Osteoblast (primary cell): Measurements from ENCODE around the gene TCF23. TPM values are rescaled to one million over a fixed set of nuclear protein-coding genes. Genes with fewer than 3 reads are reported as not detected.

Experiments
- DNase-seq: peaks from one replicate; pipeline ENCODE4 v3.0.0; 2011; ENCODE audit warnings: low spot score, mixed read lengths; ENCODE audit not compliant: insufficient read length; ENCODE audit errors: missing footprints
- H2AFZ ChIP-seq: 2 replicates; pipeline ENCODE4 v1.6.0; 2011; ENCODE audit warnings: mild to moderate bottlenecking, low read length
- H3K27ac ChIP-seq: 2 replicates; pipeline ENCODE4 v1.5.1; 2011; ENCODE audit warnings: mild to moderate bottlenecking, low read depth, low read length, moderate library complexity
- H3K27me3 ChIP-seq: 2 replicates; pipeline ENCODE4 v1.6.0; 2012; ENCODE audit warnings: mild to moderate bottlenecking, control low read depth, inconsistent platforms, low read length, moderate library complexity; ENCODE audit not compliant: insufficient read depth
- H3K36me3 ChIP-seq: 2 replicates; pipeline ENCODE4 v1.5.1; 2011; ENCODE audit warnings: mild to moderate bottlenecking, low read length, control low read depth, moderate library complexity; ENCODE audit not compliant: insufficient read depth
- H3K4me1 ChIP-seq: 2 replicates; pipeline ENCODE4 v1.5.1; 2011; ENCODE audit warnings: mild to moderate bottlenecking, low read length, control low read depth, moderate library complexity; ENCODE audit not compliant: insufficient read depth
- H3K4me2 ChIP-seq: 2 replicates; pipeline ENCODE4 v1.6.0; 2011; ENCODE audit warnings: mild to moderate bottlenecking, low read length; ENCODE audit not compliant: insufficient read depth
- H3K4me3 ChIP-seq: fragments of 200-600 bp; sonication (generic); 3 replicates; pipeline ENCODE4 v1.5.1; 2012; ENCODE audit warnings: mild to moderate bottlenecking, low read length, inconsistent platforms; ENCODE audit not compliant: insufficient read depth
- H3K79me2 ChIP-seq: 2 replicates; pipeline ENCODE4 v1.6.0; 2012; ENCODE audit warnings: mild to moderate bottlenecking, low read length, control low read depth, inconsistent platforms; ENCODE audit not compliant: insufficient read depth
- H3K9me3 ChIP-seq: 2 replicates; pipeline ENCODE4 v1.5.1; 2011; ENCODE audit warnings: low read depth, low read length, control low read depth
- H4K20me1 ChIP-seq: 2 replicates; pipeline ENCODE4 v1.6.0; 2012; ENCODE audit warnings: mild to moderate bottlenecking, low read length, control low read depth; ENCODE audit not compliant: insufficient read depth
- total RNA-seq: library from RNA; depleted of rRNA; stranded (reverse); fragments of >200 nt; gene quantifications from 2 replicates; pipeline ENCODE4 v1.2.3, GENCODE V29; 2012
- TF ChIP-seq, protein P1 (sequence below): IDR thresholded peaks from 2 replicates; pipeline ENCODE4 v1.5.1; 2011; ENCODE audit warnings: mild to moderate bottlenecking, low read depth, low read length, moderate library complexity; ENCODE audit errors: extremely low read depth

Gene TCF23
- total RNA-seq, 1 donor = not detected

DNA sequence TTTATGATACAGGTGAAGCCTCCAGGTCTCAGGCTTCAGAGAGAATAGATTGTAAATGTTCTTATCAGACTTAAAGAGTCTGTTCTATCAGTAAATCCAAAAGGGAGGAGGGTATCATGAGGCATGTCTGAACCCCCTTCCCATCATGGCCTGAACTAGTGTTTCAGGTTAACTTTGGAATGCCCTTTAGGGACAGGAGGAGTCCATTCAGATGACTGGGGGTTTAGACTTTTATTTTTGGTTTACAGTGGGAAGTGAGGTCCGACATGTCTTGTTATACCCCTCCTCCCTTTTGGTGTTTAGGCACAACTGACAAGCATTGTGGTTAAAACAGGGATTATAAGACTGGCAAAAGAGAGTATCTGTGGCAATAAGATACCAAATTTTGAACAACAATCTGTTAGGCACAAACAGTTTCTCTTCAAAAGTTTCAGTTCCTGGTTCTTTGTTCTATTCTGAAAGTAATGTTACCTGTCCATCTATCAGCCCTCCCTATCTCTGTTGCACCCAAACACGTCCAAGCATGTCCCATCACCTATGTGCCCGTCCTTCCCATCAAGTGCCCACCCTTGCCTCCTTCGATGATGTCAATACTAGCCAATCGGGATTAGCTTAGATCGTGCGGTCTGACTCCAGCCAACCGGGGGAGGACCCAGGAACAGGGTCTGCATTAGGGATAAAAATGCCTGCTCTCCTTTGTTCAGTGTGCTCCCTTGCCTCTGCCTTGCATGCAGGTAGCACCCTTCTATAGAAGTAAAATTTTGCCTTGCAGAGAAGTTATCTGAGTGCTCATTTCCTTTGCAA lies 16.4 kb downstream of the TCF23 start:
- Histone ChIP-seq H3K4me2 (no peak overlapping the region), H4K20me1 (no peaks in the 10 kb centered on the region), H3K4me3 (no peak overlapping the region), H2AFZ (no peak overlapping the region), H3K27ac (no peak overlapping the region), H3K27me3 (no peaks in the 10 kb centered on the region), H3K4me1 (peaks cover 4% of the 10 kb centered on the region), H3K9me3 (no peaks in the 10 kb centered on the region), H3K79me2 (no peaks in the 10 kb centered on the region), H3K36me3 (no peaks in the 10 kb centered on the region)
- no peak for DNase-seq
- TF ChIP-seq, protein P1, sequence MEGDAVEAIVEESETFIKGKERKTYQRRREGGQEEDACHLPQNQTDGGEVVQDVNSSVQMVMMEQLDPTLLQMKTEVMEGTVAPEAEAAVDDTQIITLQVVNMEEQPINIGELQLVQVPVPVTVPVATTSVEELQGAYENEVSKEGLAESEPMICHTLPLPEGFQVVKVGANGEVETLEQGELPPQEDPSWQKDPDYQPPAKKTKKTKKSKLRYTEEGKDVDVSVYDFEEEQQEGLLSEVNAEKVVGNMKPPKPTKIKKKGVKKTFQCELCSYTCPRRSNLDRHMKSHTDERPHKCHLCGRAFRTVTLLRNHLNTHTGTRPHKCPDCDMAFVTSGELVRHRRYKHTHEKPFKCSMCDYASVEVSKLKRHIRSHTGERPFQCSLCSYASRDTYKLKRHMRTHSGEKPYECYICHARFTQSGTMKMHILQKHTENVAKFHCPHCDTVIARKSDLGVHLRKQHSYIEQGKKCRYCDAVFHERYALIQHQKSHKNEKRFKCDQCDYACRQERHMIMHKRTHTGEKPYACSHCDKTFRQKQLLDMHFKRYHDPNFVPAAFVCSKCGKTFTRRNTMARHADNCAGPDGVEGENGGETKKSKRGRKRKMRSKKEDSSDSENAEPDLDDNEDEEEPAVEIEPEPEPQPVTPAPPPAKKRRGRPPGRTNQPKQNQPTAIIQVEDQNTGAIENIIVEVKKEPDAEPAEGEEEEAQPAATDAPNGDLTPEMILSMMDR = no peak

DNA sequence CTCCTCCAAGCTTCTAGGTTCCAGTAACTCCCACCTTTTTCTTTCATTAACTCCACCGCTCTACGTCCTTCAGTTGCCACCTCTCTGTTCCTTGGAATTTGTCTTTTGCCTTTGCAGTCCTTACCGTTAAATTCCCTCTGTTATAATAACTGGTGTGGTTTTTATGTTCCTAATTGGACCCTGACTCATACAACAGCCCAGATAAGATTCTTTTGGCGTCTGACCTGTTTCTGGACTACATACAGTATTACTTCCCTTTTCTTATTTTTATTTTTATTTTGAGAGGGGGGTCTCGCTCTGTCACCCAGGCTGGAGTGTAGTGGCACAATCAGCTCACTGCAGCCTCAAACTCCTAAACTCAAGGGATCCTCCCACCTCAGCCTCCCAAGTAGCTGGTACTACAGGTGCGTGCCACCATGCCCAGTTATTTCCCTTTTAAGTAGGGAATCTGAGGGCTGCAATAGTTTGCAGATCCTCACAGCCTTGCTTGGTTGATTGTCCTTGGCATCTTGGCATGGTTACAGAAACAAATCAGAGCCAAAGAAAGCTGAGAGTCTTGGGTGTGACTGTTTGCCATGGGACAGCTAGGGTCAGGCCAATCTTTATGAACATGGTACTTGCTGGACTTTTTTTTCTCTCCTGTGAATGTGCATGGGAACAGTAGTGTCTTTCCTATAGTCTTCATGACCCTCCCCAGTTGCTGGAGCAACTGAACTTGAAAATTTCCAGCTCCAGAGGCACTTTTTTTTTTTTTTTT lies 22.0 kb downstream of the TCF23 start:
- Histone ChIP-seq H3K4me1 (peaks cover 12% of the 10 kb centered on the region), H4K20me1 (no peaks in the 10 kb centered on the region), H2AFZ (no peak overlapping the region), H3K27me3 (peaks cover 37% of the 10 kb centered on the region), H3K79me2 (no peaks in the 10 kb centered on the region), H3K4me3 (no peak overlapping the region), H3K9me3 (no peaks in the 10 kb centered on the region), H3K27ac (no peak overlapping the region), H3K4me2 (peak overlapping the region; percentile 82), H3K36me3 (no peaks in the 10 kb centered on the region)
- DNase-seq = peak; percentile 66
- TF ChIP-seq, protein P1 = no peak

DNA sequence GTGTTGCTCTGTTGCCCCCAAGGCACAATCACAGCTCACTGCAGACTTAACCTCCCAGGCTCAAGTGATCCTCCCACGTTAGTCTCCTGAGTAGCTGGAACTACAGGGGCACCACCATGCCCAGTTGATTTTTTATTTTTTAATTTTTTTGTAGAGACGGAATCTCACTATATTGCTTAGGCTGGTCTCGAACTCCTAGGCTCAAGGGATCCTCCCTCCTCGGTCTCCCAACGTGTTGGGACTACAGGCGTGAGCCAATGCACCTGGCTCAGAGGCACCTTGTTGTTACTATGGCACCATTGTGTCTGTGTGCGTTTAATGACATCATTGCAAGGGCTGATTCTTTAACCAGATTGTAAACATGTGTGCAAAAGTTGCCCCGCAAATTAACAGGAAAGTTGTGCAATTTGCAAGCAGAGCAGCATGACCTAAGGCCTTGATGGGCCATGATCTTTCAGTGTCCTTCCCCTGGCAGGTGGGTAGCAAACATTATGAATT lies 22.6 kb downstream of the TCF23 start:
- Histone ChIP-seq H3K27me3 (peaks cover 40% of the 10 kb centered on the region), H3K36me3 (no peaks in the 10 kb centered on the region), H3K27ac (no peak overlapping the region), H4K20me1 (no peaks in the 10 kb centered on the region), H3K4me3 (no peak overlapping the region), H3K79me2 (no peaks in the 10 kb centered on the region), H3K9me3 (no peaks in the 10 kb centered on the region), H3K4me2 (no peak overlapping the region), H3K4me1 (peaks cover 12% of the 10 kb centered on the region), H2AFZ (no peak overlapping the region)
- TF ChIP-seq, protein P1 = no peak
- DNase-seq = no peak

DNA sequence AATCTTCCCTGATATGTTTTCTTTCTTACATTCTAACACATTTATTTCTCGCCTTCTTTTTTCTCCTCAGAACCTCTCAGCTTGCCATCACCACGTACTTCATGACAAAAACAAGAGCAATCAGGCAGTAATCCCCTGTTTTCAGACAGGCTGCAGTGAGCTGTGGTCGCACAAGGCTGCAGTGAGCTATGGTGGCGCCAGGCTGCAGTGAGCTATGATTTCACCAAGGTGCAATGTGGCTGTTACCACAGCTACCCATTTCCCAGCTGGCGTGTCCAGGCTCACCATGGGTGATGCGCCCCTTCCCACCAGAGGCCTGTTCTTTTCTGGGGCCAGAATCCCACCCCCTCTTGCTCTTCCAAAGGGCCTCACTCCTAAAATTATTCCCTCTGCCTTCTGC lies 25.8 kb downstream of the TCF23 start:
- no peaks in the 10 kb centered on the region for H3K9me3 ChIP-seq
- H3K4me2 ChIP-seq = no peak overlapping the region
- H3K36me3 ChIP-seq = no peaks in the 10 kb centered on the region
- DNase-seq = peak; percentile 46
- H3K27ac ChIP-seq = no peak overlapping the region
- no peak overlapping the region for H2AFZ ChIP-seq
- H3K79me2 ChIP-seq = no peaks in the 10 kb centered on the region
- H4K20me1 ChIP-seq = no peaks in the 10 kb centered on the region
- peaks cover 45% of the 10 kb centered on the region for H3K27me3 ChIP-seq
- H3K4me3 ChIP-seq = no peak overlapping the region
- H3K4me1 ChIP-seq = peaks cover 18% of the 10 kb centered on the region
- TF ChIP-seq, protein P1 = no peak
